HG03095 (cell line): ENCODE measurements around the gene GAPT.
"Not testable (repeated sequence)": the region's sequence is repeated elsewhere in the genome, so short reads cannot be mapped to it uniquely, and the experiment has no call there.

Source experiments
- ATAC-seq: cut with Tn5 transposase; IDR thresholded peaks from one replicate; pipeline ENCODE4 v1.9.1; 2021; ENCODE audit warnings: moderate library complexity; ENCODE audit not compliant: unreplicated experiment

Gene GAPT

DNA sequence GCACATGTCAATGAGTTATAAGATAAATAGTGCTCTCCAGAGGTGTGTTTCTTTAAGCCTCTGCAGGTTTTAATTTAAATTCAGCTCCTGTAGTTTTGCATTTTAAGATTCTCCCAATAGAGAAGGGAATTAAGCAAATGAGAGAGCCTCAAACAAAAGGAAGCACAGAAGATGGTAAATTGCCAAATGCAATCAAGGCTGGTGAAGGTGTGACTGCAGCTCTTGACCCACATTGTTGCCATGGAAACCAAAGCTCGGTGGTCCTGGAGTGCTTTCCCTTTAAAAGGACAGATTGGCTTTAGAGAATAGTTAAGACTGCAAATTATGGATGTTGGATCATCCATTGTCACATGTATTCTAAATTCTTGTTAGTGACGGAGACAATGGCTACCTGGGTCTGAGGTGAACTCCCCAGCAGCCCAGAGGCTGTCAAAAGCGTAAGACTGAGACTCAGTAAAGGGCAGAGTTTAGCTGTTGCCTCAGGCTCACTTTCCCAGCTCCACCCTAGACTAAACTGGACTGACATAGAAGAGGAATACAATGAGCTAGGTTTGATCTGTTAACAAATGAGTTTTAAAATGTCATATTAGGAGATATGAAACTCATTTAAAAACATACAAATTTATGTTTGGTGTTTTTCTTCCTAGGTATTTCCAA, 12.3 kb downstream of the GAPT start:
- ATAC-seq, result no peak

DNA sequence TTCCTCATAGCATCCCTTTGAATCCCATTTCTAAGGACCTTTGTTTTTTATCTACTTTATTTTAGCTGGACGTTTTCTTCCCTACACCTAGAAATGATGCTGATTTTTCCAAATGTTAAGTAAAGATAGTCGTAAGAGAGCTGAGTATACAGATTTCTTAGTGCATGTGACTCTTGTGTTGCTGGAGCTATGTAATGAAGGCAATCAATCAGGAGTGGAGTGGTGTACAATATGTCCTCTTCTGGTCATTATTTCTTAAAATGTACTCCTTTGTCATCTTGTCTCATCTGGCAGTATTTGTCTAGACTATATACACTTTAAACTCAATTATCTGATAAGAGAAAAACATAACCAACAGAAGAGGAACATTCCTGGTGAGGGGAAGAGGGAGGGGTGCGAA, 13.5 kb downstream of the GAPT start:
- no peak for ATAC-seq

DNA sequence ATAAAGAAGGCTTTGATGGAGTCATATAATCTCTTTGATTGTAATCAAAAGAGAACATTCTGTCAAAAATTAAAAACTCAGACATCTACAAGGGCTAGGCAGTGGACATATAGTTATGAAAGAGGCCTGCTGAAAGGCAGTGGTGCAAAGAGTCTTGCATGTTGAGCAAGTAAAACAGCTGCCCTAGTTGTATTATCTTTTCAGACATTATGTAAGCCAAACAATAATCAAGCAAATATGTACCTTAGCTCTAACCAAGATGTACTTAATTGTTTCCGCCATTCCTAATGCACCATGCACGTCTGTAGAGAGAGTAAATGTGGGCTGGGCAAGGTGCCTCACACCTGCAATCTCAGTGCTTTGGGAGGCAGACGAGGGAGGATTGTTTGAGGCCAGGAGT, 14.3 kb downstream of the GAPT start:
- peak; percentile 12 for ATAC-seq

GRCh38 chr5:58505971-58506640, 14.9 kb downstream of the GAPT start:
- peak; percentile 74 for ATAC-seq

DNA sequence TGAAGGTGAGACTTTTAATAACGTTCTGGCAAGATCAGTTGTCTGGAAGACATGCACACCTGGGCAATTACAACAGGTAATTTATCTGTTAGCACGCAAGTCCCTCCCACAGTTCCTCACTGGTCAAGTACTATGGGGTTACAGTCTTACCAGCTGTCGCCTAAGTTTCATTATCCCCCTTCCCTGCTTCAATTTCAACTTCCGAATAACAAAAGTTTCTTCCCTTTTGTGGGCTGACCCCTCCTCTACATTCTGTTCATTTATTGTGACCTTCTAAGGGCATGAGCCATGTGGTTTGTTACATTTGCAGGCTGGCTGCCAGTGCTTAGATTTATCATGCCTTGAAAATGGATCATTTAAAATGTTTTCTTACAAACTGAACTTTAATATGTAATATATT, 16.5 kb downstream of the GAPT start:
- no peak for ATAC-seq

DNA sequence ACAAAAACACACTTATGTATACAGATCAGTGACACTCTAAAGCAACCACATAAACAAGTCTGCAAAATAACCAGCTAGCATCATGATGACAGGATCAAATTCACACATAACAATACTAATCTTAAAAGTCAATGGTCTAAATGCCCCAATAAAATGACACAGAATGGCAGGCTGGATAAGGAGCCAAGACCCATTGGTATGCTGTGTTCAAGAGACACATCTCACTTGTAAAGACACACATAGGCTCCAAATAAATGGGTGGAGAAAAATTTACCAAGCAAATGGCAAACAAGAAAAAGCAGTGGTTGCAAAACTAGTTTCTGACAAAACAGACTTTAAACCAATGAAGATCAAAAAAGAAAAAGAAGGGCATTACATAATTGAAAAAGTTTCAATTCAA, 26.0 kb downstream of the GAPT start:
- ATAC-seq, result no peak

GRCh38 chr5:58523956-58524355, 32.7 kb downstream of the GAPT start:
- ATAC-seq, result no peak

DNA sequence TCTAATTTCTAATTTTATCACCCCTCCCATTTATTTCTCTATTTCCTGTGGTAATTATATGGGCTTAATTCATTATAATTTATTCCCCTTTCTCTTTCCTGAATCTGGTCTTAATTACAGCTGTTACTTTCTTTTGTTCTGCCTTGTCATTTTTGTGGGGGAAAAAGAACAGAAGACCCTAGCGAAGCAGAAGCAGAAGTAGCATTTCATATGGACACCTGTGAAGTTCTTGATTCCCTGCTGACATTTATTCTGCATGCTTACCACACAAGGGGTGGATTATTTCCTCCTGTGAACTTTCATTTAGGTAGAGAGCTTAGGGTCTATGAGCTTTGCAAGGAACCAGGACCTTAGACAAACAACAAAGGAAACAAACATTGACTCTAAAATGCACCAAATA, 33.3 kb downstream of the GAPT start:
- no peak for ATAC-seq

DNA sequence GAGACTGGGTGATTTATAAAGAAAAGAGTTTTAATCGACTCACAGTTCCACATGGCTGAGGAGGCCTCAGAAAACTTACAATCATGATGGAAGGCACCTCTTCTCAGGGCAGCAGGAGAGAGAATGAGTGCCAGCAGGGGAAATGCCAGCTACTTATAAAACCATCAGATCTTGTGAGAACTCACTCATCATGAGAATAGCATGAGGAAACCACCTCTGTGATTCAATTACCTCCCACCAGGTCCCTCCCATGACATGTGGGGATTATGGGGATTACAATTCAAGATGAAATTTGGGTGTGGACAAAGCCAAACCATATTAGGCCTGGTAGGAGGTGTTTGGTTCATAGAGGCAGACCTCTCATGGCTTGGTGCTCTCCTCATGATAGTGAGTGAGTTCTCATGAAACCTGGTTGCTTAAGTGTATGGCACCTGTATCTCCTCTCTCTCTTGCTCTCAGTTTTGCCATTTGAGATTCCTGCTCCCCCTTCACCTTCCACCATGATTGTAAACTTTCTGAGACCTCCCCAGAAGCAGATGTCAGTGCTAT, 39.8 kb downstream of the GAPT start:
- ATAC-seq, result no peak

- not testable (repeated sequence) for ATAC-seq
These were observed 50.7 kb downstream of the GAPT start for GRCh38 chr5:58541935-58542334.

- no peak for ATAC-seq
These were observed 51.5 kb downstream of the GAPT start for GRCh38 chr5:58542709-58543108.

GRCh38 chr5:58543723-58544122, 52.5 kb downstream of the GAPT start:
- ATAC-seq, result no peak

DNA sequence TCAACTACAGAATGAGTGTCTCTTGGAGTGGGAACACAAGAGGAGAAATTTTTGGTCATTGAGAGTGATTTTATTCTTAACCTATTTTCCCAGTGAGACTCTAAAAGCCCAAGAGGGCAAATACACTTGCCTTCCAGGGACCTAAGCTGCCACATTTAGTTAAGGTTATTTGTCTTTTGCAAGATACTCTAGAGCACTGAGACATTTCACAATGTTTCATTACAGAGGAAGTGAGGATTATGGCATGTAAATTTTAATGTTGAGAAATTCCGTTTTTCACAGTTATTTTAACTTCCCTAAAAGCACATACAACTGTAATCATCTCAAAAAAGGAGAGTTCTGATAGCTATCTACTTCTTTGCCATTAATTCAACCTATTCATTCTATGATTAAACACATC, 53.0 kb downstream of the GAPT start:
- no peak for ATAC-seq

- ATAC-seq, result no peak
These were observed 53.7 kb downstream of the GAPT start for GRCh38 chr5:58544926-58545325.

GRCh38 chr5:58545912-58546311, 54.7 kb downstream of the GAPT start:
- peak; percentile 90 for ATAC-seq
